HG03175 (cell line): Measurements from ENCODE around the gene CUTA.
A peak's percentile ranks its signal among the peaks of the same experiment; 100 is the strongest.
"Not testable (repeated sequence)": the region's sequence is repeated elsewhere in the genome, so short reads cannot be mapped to it uniquely, and the experiment has no call there.

Source experiments
- ATAC-seq: cut with Tn5 transposase; IDR thresholded peaks from one replicate; pipeline ENCODE4 v1.9.1; 2021; ENCODE audit warnings: mild to moderate bottlenecking, moderate library complexity; ENCODE audit not compliant: unreplicated experiment

The CUTA gene

DNA sequence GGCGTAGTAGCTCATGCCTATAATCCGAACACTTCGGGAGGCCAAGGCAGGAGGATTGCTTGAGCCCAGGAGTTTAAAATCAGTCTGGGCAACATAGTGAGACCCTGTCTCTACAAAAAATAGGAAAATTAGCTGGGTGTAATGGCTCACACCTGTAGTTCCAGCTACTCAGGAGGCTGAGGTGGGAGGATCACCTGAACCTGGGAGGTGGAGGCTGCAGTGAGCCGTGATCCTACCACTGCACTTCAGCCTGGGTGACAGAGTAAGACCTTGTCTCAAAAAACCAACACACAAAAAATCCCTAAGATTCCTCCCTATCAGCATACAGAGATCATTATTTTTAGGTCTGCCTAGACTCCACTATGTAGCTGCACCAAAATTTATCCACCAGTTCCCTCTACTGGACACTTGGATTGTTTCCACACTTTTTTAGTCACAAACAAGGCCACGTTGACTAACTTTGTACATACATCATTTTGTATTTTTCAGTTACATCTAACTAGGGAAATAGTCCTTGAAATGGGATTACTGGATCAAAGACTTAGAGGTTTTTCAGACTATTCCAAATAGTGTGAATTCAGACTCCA, 10.7 kb downstream of the CUTA start:
- no peak for ATAC-seq

GRCh38 chr6:33406126-33406525, 11.8 kb downstream of the CUTA start:
- ATAC-seq, result no peak

DNA sequence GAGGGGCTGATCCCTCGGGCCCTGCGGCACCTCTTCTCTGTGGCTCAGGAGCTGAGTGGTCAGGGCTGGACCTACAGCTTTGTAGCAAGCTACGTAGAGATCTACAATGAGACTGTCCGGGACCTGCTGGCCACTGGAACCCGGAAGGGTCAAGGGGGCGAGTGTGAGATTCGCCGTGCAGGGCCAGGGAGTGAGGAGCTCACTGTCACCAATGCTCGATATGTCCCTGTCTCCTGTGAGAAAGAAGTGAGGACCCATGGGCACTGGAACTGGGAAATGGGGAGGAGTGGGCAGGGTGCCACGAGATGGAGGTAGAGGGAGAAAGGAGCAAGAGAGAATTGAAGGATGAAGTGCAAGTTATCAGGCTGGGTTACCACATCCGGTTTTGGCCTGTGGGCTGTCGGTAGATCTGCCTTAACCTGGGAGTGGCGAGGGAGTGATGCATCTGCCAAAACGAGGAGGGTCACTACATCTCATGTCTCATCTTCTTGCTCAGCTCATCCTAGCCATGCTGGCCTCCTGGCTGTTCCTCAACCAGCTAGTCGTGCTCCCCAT, 12.4 kb downstream of the CUTA start:
- no peak for ATAC-seq

DNA sequence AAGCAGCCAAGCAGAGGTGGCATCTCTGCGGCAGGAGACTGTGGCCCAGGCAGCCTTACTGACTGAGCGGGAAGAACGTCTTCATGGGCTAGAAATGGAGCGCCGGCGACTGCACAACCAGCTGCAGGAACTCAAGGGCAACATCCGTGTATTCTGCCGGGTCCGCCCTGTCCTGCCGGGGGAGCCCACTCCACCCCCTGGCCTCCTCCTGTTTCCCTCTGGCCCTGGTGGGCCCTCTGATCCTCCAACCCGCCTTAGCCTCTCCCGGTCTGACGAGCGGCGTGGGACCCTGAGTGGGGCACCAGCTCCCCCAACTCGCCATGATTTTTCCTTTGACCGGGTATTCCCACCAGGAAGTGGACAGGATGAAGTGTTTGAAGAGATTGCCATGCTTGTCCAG, 13.0 kb downstream of the CUTA start:
- no peak for ATAC-seq

DNA sequence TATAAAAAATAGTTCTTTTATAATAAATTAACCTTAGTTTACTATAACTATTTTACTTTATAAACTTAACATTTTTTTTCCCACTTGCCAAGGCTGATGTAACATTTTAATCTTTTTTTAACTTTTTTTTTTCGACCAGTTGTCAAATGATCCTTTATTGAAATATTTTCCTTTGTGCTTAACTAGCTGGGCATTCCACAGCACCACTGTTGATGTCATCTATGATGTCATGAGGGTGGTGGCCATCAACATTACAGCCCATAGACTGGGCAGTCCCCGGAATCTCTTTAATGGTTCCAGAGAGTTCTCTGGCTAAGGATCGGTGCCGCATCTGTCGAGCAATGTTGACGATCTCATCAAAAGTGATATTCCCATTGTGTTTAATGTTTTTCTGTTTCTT, 18.0 kb downstream of the CUTA start:
- not testable (repeated sequence) for ATAC-seq

GRCh38 chr6:33398601-33399000, 19.3 kb downstream of the CUTA start:
- not testable (repeated sequence) for ATAC-seq

DNA sequence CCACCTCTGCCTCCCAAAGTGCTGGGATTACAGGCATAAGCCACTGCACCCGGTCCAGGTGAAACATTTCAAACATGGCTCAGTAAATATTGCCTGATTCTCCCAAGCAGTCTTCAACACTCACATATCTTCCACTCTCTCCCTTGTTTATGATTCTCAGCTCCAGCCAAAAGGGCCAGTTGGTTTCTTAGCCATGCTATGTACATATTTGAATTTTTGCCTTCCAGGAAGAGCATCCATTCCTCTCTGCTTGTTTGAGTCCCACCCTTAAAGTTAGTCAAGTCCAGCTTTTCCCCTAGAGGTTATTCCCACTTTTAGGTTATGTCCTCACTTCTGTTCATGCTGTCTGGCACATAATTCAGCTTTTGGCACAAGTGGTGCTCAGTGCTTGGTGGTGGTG, 20.4 kb downstream of the CUTA start:
- ATAC-seq, result no peak

DNA sequence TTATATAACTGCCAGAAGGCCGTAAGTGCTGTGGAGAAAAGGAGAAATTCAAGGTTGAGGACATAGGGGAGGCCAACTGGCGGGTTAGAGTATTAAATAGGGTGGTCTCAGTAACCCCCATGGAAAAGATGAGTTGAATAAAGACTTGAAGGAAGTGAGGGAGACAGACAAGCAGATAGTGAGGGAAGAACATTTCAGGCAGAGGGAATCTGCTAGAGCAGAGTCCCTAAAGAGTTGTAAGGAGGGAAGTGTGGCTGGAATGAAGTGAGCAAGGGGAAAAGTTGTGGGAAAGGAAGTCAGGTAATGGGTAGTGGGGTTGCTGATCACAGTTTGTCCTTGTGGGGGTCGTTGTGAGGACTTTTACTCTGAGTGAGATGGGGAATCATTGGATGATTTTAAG, 24.9 kb downstream of the CUTA start:
- no peak for ATAC-seq

GRCh38 chr6:33392595-33392948, 25.3 kb downstream of the CUTA start:
- no peak for ATAC-seq

- peak; percentile 3 for ATAC-seq
Observed at GRCh38 chr6:33391922-33392594, 25.8 kb downstream of the CUTA start.

GRCh38 chr6:33391278-33391921, 26.5 kb downstream of the CUTA start, which contains the start of gene KIFC1:
TSS of gene KIFC1 (plus strand) at chr6:33391823. CDS start at chr6:33391986, 163 bp downstream.
- ATAC-seq, result peak; percentile 88

GRCh38 chr6:33390767-33391277, 27.1 kb downstream of the CUTA start:
- no peak for ATAC-seq

- no peak for ATAC-seq
Observed at GRCh38 chr6:33390173-33390572, 27.7 kb downstream of the CUTA start.

DNA sequence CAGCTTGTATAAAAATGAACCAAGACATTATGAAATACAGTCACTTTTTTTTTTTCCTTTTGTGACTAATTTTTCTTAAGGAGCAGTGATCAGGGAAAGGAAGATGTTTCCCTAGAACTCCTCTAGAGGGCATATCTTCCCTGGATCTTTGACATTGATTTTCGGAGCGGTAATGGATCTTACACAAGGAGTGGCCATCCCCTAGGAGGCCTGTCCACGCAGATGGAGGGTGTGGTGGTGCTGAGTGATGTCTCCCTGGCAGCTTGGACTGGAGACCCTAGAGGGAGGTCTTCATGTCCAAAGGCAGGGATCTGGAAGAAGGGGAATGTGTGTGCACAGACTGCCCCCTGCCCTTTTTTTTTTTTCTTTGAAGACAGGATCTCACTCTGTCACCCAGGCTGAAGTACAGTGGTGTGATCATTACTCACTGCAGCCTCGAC, 33.3 kb downstream of the CUTA start:
- no peak for ATAC-seq

DNA sequence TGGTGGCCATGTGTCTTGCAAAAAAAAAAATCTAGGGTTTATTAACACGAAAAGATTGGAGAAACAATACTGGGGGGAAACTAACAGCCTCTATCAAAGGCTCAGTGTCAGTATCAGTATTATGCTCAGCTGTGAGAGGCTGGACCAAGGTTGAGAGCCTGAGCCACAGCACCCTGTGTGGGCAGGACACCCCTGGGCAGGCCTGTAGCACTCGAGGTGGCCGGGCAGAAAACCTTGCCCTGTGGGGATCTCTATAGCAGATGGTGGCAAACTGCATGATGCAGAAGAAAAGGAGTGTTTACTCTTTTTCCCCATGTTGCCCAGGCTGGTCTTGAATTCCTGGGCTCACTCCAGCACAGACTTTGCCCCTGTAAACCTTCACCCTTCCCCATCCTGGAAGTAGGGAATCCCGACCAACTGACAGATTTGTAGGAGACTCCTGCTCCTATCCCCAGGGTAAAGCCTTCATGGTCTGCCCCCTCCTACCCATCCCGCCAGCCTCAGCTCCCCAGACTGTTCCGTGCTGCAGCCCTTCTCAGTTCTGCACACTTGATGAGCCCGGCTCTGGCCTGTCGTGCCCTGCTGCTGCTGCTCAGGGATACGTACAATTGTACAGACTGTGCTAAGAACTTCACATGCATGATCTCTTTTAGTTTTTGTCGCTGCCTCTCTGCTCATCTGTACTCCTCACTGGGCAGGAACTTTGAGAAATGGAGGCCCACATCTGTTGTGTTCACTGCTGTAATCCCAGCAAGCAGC, 34.3 kb downstream of the CUTA start:
- no peak for ATAC-seq

DNA sequence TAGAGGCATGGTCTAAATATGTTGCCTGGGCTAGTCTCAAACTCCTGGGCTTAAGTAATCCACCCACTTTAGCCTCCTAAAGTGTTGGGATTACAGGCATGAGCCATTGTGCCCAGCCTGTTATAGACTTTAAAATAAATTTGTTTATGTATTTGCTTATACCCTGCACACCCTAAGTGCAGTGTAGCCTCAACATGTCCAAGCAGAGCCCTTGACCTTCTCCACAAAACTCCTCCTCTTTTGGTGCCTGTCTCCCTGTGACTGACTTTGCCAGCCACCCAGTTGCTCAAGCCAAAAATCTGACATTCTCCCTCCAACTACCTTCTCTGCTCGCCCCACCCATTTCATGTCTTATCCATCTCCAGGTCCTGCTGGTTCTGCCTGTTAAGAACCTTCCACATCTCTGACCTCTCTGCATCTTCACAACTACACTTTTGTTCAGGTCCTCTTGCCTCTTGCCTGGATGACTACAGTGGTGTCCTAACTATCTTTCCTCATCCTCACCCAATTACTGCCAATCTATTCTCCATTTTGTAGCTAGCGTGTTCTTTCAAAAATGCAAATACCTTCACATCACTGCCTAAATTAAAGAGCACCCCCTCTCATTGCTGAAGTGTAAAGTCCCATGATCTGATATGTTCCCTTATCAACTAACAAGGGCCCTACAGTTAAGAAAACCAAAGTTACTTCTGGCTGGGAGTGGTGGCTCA, 37.5 kb downstream of the CUTA start:
- no peak for ATAC-seq

DNA sequence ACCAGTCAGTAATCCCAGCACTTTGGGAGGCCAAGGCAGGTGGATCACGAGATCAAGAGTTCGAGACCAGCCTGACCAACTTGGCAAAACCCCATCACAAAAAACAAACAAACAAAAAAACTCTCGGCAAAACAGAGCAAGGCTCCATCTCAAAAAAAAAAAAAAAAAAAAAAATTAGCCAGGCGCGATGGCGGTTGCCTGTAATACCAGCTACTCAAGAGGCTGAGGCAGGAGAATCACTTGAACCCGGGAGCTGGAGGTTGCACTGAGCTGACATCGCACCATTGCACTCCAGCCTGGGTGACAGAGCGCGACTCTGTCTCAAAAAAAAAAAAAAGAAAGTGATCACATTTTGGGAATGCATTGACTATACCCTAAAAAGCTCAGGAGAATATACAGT, 38.7 kb downstream of the CUTA start:
- ATAC-seq, result not testable (repeated sequence)

DNA sequence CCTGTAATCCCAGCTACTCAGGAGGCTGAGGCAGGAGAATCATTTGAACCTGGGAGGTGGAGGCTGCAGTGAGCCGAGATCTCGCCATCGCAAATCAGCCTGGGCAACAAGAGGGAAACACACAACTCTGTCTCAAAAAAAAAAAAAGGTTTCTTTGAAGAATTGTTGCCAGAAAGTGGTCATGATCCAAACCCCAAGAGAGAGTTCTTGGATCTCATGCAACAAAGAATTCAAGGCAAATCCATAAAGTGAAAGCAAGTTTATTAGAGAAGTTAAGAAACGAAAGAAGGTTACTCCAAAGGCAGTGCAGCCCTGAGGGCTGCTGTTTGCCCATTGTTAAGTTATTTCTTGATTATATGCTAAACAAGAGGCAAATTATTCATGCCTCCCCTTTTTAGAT, 40.7 kb downstream of the CUTA start:
- ATAC-seq, result no peak

DNA sequence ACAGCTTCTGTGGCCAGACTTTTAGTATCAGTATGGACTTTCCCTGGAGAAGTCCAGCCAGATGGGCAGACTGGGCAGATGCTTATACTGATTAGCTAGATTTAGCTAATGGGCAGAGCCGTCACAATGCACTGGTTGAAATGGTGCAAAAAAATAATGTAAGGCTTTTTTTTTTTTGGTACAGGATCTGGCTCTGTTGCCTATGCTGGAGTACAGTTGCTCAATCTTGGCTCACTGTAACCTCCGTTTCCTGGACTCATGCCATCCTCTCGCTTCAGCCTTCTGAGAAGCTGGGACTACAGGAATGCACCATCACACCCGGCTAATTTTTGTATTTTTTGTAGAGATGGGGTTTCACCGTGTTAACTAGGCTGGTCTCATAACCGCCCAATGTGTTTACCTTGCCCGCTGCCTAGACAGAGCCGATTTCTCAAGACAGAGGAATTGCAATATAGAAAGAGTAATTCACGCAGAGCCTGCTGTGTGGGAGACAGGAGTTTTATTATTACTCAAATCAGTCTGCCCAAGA, 42.7 kb downstream of the CUTA start:
- no peak for ATAC-seq
